Measurements from ENCODE around the gene MTOR.

DNA sequence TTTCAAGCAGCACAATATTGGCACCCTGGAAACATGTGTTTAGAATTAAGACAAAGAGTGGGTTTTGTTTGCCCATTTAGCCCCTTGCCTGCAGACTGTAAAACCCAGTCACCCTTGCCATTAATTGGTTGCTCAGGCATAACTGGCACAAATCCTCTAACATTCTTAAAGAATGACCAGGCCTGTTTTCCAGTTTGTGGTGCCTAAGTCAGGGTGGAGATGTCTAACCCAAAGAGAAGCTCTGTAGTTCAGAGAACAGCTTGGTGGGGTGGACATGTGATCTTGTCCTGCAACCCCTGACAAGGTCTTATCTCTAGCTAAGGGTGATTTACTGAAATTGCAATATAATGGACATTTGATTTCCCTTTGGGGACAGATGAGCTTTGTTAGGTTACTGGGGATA is 82.0 kb downstream of the MTOR start:
- TF ChIP-seq POLR2A (IDR thresholded peaks at IDR 0.05) (no peak), POLR2AphosphoS5 (IDR thresholded peaks at IDR 0.05; ENCODE audit: insufficient read depth in 1 of 2, low read depth in 1 of 2) (no peak)

All from vagina (tissue), 2 donors.